ENCODE data around the gene BST1.
"Not testable (repeated sequence)": the region's sequence is repeated elsewhere in the genome, so short reads cannot be mapped to it uniquely, and the experiment has no call there.

The BST1 gene

GRCh38 chr4:15714646-15715435 is 12.0 kb downstream of the BST1 start:
- no peak for DNase-seq

- DNase-seq: no peak
Measured at GRCh38 chr4:15716115-15716514, 13.2 kb downstream of the BST1 start.

GRCh38 chr4:15717086-15717485 is 14.2 kb downstream of the BST1 start:
- DNase-seq: no peak

- DNase-seq: no peak
Measured at GRCh38 chr4:15717657-15718416, 15.0 kb downstream of the BST1 start.

GRCh38 chr4:15718465-15718864 is 15.6 kb downstream of the BST1 start:
- no peak for DNase-seq

GRCh38 chr4:15718959-15719358 is 16.1 kb downstream of the BST1 start:
- no peak for DNase-seq

- DNase-seq: no peak
Measured at GRCh38 chr4:15719506-15719905, 16.6 kb downstream of the BST1 start.

GRCh38 chr4:15720851-15721250 is 18.0 kb downstream of the BST1 start:
- DNase-seq: no peak

GRCh38 chr4:15725608-15726007 is 22.7 kb downstream of the BST1 start:
- DNase-seq: no peak

GRCh38 chr4:15729910-15730533 is 27.2 kb downstream of the BST1 start:
- DNase-seq: no peak

GRCh38 chr4:15733061-15733460 is 30.2 kb downstream of the BST1 start:
- not testable (repeated sequence) for DNase-seq

GRCh38 chr4:15735536-15735935 is 32.7 kb downstream of the BST1 start:
- DNase-seq: no peak

- DNase-seq: no peak
Measured at GRCh38 chr4:15736514-15737050, 33.7 kb downstream of the BST1 start.

- DNase-seq: no peak
Measured at GRCh38 chr4:15737255-15737654, 34.4 kb downstream of the BST1 start.

- DNase-seq: no peak
Measured at GRCh38 chr4:15738877-15739276, 36.0 kb downstream of the BST1 start.

- no peak for DNase-seq
Measured at GRCh38 chr4:15740764-15741404, 38.0 kb downstream of the BST1 start.

- DNase-seq: no peak
Measured at GRCh38 chr4:15742083-15742582, 39.3 kb downstream of the BST1 start.

- no peak for DNase-seq
Measured at GRCh38 chr4:15742637-15743036, 39.8 kb downstream of the BST1 start.

GRCh38 chr4:15744016-15744545 is 41.2 kb downstream of the BST1 start:
- DNase-seq: no peak

GRCh38 chr4:15746110-15746509 is 43.2 kb downstream of the BST1 start:
- no peak for DNase-seq

- no peak for DNase-seq
Measured at GRCh38 chr4:15749001-15749400, 46.1 kb downstream of the BST1 start.

- no peak for DNase-seq
Measured at GRCh38 chr4:15751153-15751552, 48.3 kb downstream of the BST1 start.

- DNase-seq: no peak
Measured at GRCh38 chr4:15753081-15753480, 50.2 kb downstream of the BST1 start.

All from activated CD4-positive, CD25-positive, alpha-beta regulatory T cell treated with anti-CD3 and anti-CD28 coated beads, Interleukin-2, amount 50 U/mL, for 72 hours (primary cell).